NB4 (cell line): Measurements from ENCODE around the gene TRMT2A.

Experiments used
- MAX ChIP-seq: IDR thresholded peaks from 2 replicates; pipeline ENCODE4 v1.6.1; 2011; ENCODE audit warnings: low read depth, low read length
- MYC ChIP-seq: IDR thresholded peaks from 2 replicates; pipeline ENCODE4 v1.6.1; 2011; ENCODE audit warnings: low read depth, low read length
- POLR2A ChIP-seq: IDR thresholded peaks from 2 replicates; pipeline ENCODE4 v1.6.1; 2011; ENCODE audit warnings: mild to moderate bottlenecking; ENCODE audit not compliant: insufficient read length; ENCODE audit errors: extremely low read depth
- TF ChIP-seq, protein P1 (sequence below): IDR thresholded peaks from one replicate; pipeline ENCODE4 v1.5.1; 2012; ENCODE audit warnings: low read depth, low read length

DNA sequence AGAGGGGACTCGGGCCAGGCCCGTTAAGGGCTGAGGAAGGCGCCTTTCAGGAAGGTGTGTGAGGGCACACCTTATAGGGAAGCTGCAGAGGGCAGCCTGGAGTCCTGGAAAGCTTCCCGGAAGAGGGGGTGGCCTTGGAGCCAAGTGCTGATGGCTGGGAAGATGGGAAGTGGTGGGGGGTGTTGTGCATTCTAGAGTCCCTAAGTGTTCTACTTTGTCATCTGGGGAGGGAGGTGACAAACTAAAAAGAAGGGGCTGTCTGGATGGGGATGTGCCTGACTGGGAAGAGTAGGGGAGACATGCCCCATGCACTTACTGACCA lies 21.4 kb upstream of the TRMT2A start:
- TF ChIP-seq POLR2A (no peak), MYC (no peak), MAX (no peak)
- TF ChIP-seq, protein P1, sequence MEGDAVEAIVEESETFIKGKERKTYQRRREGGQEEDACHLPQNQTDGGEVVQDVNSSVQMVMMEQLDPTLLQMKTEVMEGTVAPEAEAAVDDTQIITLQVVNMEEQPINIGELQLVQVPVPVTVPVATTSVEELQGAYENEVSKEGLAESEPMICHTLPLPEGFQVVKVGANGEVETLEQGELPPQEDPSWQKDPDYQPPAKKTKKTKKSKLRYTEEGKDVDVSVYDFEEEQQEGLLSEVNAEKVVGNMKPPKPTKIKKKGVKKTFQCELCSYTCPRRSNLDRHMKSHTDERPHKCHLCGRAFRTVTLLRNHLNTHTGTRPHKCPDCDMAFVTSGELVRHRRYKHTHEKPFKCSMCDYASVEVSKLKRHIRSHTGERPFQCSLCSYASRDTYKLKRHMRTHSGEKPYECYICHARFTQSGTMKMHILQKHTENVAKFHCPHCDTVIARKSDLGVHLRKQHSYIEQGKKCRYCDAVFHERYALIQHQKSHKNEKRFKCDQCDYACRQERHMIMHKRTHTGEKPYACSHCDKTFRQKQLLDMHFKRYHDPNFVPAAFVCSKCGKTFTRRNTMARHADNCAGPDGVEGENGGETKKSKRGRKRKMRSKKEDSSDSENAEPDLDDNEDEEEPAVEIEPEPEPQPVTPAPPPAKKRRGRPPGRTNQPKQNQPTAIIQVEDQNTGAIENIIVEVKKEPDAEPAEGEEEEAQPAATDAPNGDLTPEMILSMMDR, result no peak
